ENCODE results near the gene TRNP1. TPM values are rescaled to one million over a fixed set of nuclear protein-coding genes. Genes with fewer than 3 reads are reported as not detected.

The TRNP1 gene
- polyA plus RNA-seq, 1 experiment, result 50.7 TPM

DNA sequence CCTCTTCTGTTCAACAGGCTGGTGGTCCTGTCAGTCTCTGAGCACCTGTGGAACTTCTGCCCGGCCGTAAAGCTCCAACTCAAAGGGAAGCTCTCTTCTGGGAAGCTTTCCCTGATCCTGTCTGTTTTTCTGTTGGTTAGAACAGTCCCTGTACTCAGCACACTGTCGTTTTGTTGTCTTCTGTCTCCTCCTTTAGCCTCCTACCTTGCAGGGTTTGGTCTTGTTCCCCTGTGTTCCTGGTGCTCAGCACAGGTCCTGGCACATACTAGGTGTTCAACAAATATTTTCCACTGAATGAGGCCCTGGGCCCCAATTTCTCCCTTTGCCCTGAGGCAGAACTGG, 32.9 kb upstream of the TRNP1 start:
- H3K4me3 ChIP-seq (ENCODE audit: low read depth, low read length), result no peak overlapping the region
- ChIA-PET CTCF (interaction anchor here (2.4 kb wide), 1 partner anchor 37 kb away, joined by 11 read pairs; no protein-coding TSS in a partner anchor), POLR2A (interaction anchor here (1.5 kb wide), 1 partner anchor 52 kb away, joined by 6 read pairs; the partner anchor contains the start of gene TENT5B)
- no peak overlapping the region for H3K27ac ChIP-seq (ENCODE audit: low read depth, low read length)
- H3K27me3 ChIP-seq (ENCODE audit: control insufficient read depth, insufficient read depth, low read length), result peaks cover 13% of the 10 kb centered on the region
- no peak for DNase-seq (ENCODE audit: low read depth, low spot score)
- TF ChIP-seq, protein P1, sequence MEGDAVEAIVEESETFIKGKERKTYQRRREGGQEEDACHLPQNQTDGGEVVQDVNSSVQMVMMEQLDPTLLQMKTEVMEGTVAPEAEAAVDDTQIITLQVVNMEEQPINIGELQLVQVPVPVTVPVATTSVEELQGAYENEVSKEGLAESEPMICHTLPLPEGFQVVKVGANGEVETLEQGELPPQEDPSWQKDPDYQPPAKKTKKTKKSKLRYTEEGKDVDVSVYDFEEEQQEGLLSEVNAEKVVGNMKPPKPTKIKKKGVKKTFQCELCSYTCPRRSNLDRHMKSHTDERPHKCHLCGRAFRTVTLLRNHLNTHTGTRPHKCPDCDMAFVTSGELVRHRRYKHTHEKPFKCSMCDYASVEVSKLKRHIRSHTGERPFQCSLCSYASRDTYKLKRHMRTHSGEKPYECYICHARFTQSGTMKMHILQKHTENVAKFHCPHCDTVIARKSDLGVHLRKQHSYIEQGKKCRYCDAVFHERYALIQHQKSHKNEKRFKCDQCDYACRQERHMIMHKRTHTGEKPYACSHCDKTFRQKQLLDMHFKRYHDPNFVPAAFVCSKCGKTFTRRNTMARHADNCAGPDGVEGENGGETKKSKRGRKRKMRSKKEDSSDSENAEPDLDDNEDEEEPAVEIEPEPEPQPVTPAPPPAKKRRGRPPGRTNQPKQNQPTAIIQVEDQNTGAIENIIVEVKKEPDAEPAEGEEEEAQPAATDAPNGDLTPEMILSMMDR (IDR thresholded peaks at IDR 0.05; ENCODE audit: low read depth, low read length), result no peak
- peaks cover 5% of the 10 kb centered on the region for H3K9me3 ChIP-seq (ENCODE audit: control insufficient read depth, insufficient read depth, low read length)

DNA sequence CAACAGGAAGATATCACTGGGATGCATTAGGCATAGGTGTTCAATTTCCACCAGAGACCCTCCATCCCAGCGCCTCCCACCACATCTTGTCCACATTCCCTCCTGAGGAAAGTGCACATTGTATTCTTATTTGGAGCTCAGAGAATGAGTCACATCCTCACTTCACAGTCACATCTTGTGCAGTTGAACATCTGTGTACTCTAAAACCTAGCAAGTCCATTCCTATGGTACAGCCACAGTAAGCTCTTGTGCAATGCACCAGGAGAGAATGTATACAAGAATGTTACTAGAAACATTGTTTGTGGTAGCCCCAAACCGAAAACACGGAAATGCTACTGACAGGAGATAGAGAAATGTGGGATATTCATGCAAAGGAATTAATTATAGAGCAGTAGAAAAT, 31.7 kb upstream of the TRNP1 start:
- TF ChIP-seq, protein P1 (IDR thresholded peaks at IDR 0.05; ENCODE audit: low read depth, low read length), result no peak

DNA sequence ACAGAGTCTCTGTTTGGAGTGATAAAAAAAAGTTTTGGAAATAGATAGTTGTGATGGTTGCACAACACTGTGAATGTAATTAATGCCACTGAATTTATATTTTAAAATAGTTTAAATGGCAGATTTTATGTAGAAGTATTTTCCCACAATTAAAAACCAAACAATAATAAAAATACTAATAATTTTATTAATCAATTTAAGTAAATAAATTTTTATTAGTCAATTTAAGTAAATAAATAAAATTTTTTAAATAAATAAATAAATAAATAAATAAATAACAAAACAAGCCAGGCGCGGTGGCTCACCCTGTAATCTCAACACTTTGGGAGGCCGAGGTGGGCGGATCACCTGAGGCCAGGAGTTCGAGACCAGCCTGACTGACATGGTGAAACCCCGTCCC, 28.3 kb upstream of the TRNP1 start:
- no peak overlapping the region for H3K4me3 ChIP-seq (ENCODE audit: low read depth, low read length)
- H3K27me3 ChIP-seq (ENCODE audit: control insufficient read depth, insufficient read depth, low read length), result no peaks in the 10 kb centered on the region
- TF ChIP-seq, protein P1 (IDR thresholded peaks at IDR 0.05; ENCODE audit: low read depth, low read length), result no peak
- no peaks in the 10 kb centered on the region for H3K9me3 ChIP-seq (ENCODE audit: control insufficient read depth, insufficient read depth, low read length)
- no peak overlapping the region for H3K27ac ChIP-seq (ENCODE audit: low read depth, low read length)
- ChIA-PET CTCF (no interaction called here), POLR2A (no interaction called here)
- DNase-seq (ENCODE audit: low read depth, low spot score), result no peak

More for the DNA sequence above, 31.7 kb upstream of the TRNP1 start:
- Histone ChIP-seq H3K27me3 (ENCODE audit: control insufficient read depth, insufficient read depth, low read length) (peaks cover 13% of the 10 kb centered on the region), H3K4me3 (ENCODE audit: low read depth, low read length) (no peak overlapping the region), H3K9me3 (ENCODE audit: control insufficient read depth, insufficient read depth, low read length) (no peaks in the 10 kb centered on the region; the same call in 1 of the 2 replicates), H3K27ac (ENCODE audit: low read depth, low read length) (peak overlapping the region; percentile 68)
- POLR2A ChIA-PET, result interaction anchor here (0.5 to 1.6 kb wide), 8 partner anchors 10 to 96 kb away, joined by 3 to 10 read pairs (median 4); partner anchors contain the start of genes GPATCH3, GPN2, NUDC and TENT5B
- DNase-seq (ENCODE audit: low read depth, low spot score), result peak; percentile 91
- CTCF ChIA-PET, result interaction anchor here (2.4 kb wide), 1 partner anchor 36 kb away, joined by 11 read pairs; no protein-coding TSS in a partner anchor

DNA sequence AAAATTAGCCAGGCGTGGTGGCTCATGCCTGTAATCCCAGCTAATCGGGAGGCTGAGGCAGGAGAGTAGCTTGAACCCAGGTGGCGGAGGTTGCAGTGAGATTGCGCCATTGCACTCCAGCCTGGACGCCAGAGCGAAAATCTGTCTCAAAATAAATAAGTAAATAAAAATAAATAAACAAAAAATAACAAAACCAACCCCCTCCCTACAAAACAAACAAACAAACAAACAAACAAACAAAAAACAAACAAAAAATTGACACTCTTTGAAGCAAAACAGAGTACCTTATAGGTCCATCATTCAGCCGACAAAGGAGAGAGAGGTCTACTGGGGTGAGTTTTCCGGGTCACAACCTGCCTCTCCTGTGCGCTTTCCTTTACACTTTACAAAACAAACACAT, 27.9 kb upstream of the TRNP1 start:
- CTCF ChIA-PET, result no interaction called here
- no peaks in the 10 kb centered on the region for H3K9me3 ChIP-seq (ENCODE audit: control insufficient read depth, insufficient read depth, low read length)

DNA sequence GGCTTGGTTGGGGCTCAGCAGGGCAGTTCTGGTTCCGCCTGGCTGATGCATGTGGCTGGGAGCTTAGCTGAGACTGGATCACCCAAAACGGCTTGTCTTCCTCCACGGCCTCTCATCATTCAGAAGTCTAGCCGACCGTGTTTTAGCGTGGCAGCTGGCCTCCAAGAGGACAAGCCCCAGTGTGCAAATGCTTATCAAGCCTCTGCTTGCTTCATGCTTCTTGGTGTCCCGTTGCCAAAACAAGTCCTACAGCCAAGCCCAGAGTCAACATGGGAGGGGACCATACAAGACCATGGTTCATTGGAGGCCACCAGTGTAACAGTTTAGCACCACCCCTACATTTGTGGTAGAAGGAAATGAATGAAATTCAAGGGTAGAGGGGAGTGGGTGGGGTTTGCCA, 22.7 kb upstream of the TRNP1 start:
- TF ChIP-seq, protein P1 (IDR thresholded peaks at IDR 0.05; ENCODE audit: low read depth, low read length), result no peak
- Histone ChIP-seq H3K27me3 (ENCODE audit: control insufficient read depth, insufficient read depth, low read length) (no peaks in the 10 kb centered on the region), H3K4me3 (ENCODE audit: low read depth, low read length) (no peak overlapping the region), H3K27ac (ENCODE audit: low read depth, low read length) (no peak overlapping the region), H3K9me3 (ENCODE audit: control insufficient read depth, insufficient read depth, low read length) (no peaks in the 10 kb centered on the region)
- CTCF ChIA-PET, result interaction anchor here (1.3 kb wide), 1 partner anchor 27 kb away, joined by 6 read pairs; no protein-coding TSS in a partner anchor
- no peak for DNase-seq (ENCODE audit: low read depth, low spot score)
- POLR2A ChIA-PET, result no interaction called here

More for the DNA sequence above, 27.9 kb upstream of the TRNP1 start:
- POLR2A ChIA-PET, result no interaction called here
- Histone ChIP-seq H3K27ac (ENCODE audit: low read depth, low read length) (no peak overlapping the region), H3K27me3 (ENCODE audit: control insufficient read depth, insufficient read depth, low read length) (no peaks in the 10 kb centered on the region), H3K4me3 (ENCODE audit: low read depth, low read length) (no peak overlapping the region)
- TF ChIP-seq, protein P1 (IDR thresholded peaks at IDR 0.05; ENCODE audit: low read depth, low read length), result no peak
- no peak for DNase-seq (ENCODE audit: low read depth, low spot score)
